Bone marrow (tissue), 2 donors: ENCODE results near the gene SLC22A23.

Experiments
- DNase-seq, 2 donors: peaks; one replicate each; lab custom pipeline; 2025; lab: John Stamatoyannopoulos, UW

Gene SLC22A23

DNA sequence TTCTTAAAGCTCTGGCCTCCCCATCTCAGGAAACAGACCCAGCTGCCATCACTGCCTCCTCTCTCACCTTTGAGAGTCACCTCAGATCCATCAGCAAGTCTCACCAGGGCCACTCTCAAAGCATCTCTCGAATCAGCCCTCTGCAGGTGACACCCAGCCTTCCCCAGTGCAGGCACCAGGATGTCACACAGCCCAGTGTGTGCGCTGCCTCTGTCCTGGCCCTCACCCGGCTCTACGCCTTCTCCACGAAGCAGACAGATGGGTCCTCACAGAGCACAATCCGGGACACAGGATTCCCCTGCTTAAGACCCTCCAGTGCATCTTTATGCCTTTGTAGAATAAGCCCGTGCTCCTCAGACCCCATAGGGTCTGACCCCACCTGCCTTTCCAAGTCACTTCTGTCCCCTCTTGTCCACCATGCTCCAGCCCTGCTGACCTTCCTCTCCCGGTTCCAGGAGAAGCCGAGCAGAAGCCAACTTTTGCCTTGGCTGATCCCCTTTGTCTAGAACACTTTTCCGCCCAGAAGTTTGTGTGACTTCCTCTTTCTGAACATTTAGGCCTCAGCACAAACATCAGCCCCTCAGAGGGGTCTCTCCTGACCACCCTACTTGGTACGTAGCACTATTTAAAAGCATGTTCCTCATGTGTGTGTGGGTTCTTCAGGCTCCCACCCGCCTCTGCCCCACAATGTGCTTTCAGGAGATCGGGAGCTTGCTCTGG lies 137.9 kb downstream of the SLC22A23 start:
- DNase-seq, result no peak

DNA sequence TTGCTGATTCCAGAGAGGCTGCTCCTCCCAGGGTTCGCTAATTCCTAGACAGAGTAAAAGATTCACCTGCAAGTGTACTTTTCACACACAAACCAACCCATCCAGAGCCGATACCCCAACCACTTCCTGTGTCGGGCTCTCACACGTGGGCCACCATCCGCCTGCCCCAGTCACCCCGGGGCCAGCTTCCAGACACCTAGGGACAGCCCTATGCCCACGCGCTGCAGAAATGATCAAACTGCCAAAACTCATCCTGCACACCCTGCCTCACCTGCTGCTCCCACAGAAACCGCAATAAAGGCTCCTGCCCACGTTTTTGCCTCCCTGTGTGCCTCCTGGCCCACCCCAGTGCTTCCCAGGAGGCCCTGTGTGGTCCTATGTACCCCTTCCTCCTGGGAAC lies 138.6 kb downstream of the SLC22A23 start:
- DNase-seq, result no peak

- no peak for DNase-seq
These were observed 139.1 kb downstream of the SLC22A23 start for GRCh38 chr6:3317741-3318211.

- no peak for DNase-seq
These were observed 140.0 kb downstream of the SLC22A23 start for GRCh38 chr6:3316818-3317217.

DNA sequence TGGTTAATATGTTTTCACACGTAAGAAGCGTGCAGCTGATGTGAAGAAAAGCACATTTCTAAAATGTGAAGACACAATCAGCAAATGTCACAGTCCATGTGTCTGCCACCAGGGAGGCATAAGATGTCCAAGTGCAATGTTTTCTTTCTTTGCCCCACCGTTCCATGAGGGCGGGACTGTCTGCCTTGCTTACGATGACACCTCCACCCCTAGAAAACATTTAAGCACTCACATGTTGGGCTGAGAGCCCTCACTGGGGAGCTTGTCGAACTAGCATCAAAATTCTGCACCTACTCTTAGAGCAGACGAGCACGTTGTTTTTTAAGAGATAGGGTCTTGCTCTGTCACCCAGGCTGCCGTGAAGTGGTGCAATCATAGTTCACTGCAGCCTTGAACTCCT lies 140.5 kb downstream of the SLC22A23 start:
- DNase-seq, result no peak

DNA sequence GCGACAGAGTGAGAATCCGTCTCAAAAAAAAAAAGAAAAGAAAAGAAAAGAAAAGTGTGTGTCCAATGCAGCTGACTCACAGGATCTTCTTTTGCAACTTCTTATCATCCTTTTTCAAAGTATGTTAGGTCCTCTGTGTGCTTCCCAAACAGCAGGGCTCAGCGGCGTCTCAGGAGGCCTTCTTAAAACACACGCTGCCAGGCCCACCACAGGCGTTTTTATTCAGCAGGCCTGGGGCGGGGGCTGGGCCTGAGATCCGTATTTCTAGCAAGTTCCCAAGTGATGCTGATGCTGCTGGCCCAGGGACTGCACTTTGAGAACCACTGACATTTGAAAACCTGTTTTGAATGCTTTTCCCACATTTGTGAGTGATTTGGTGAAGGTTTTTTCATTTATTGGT lies 141.0 kb downstream of the SLC22A23 start:
- no peak for DNase-seq

- no peak for DNase-seq
These were observed 142.0 kb downstream of the SLC22A23 start for GRCh38 chr6:3314621-3315467.

DNA sequence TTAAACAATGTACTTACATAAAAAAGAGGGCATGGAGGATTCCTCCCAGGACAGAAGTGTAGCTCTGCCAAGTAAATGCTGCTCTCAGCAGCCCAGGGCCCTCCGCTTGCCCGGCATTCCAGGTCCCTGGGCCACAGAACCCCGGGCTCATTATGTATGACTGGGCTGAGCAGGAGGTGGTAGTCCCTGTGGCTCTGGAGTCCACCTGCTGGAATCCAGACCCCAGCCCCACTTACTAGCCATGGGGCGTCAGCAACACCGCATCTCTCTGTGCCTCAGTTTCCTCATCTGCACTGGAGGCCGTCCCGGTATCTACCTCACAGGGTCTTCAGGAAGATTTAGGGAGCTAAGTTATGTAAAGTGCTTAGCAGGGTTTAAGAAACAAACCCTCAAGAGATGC lies 142.7 kb downstream of the SLC22A23 start:
- DNase-seq, result no peak

GRCh38 chr6:3312604-3313231 lies 144.1 kb downstream of the SLC22A23 start:
- DNase-seq, result no peak

DNA sequence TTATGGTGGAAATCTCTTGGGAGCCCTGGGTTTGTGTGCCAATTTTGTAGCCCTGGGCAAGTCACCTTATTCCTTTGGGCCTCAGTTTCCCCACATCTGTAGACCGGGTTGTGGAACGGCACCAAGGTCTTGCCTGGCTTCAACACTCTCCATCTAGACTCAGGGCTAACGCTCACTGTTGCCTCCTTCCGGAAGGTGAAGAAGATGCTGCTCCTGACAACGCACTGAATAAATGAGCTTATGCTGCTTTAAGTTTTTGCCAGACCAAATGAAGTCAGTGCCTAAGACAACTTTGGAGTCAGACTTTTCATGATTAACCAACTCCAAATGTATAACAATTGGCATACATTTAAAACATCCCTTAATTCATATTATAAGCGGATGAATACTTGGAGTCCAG lies 145.0 kb downstream of the SLC22A23 start:
- no peak for DNase-seq

GRCh38 chr6:3310703-3311102 lies 146.1 kb downstream of the SLC22A23 start:
- DNase-seq, result no peak

GRCh38 chr6:3310051-3310448 lies 146.8 kb downstream of the SLC22A23 start:
- no peak for DNase-seq

GRCh38 chr6:3309391-3310050 lies 147.3 kb downstream of the SLC22A23 start:
- DNase-seq, result no peak

GRCh38 chr6:3308106-3308505 lies 148.7 kb downstream of the SLC22A23 start:
- DNase-seq, result no peak

DNA sequence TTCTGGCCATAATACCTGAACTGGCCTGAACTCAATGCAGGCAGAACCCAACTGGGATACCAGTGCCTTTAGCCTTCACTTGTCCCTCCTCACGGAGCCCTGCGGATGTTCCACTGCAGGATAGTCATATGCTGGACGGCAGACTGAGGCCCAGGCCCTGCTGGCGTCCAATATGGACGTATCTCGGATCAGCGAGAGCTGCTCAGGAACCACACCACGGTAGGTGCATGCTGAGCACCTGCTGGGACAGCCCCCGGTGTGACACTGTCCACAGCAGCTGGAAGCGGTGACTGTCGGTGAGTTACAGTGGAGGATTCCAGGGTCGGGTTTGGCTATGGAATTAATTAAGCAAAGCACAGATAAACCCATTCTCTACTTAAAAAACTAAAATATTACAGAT lies 149.4 kb downstream of the SLC22A23 start:
- DNase-seq, result no peak

- no peak for DNase-seq
These were observed 150.0 kb downstream of the SLC22A23 start for GRCh38 chr6:3306848-3307247.

- DNase-seq, result no peak
These were observed 151.0 kb downstream of the SLC22A23 start for GRCh38 chr6:3305831-3306230.

GRCh38 chr6:3305216-3305565 lies 151.7 kb downstream of the SLC22A23 start:
- no peak for DNase-seq

DNA sequence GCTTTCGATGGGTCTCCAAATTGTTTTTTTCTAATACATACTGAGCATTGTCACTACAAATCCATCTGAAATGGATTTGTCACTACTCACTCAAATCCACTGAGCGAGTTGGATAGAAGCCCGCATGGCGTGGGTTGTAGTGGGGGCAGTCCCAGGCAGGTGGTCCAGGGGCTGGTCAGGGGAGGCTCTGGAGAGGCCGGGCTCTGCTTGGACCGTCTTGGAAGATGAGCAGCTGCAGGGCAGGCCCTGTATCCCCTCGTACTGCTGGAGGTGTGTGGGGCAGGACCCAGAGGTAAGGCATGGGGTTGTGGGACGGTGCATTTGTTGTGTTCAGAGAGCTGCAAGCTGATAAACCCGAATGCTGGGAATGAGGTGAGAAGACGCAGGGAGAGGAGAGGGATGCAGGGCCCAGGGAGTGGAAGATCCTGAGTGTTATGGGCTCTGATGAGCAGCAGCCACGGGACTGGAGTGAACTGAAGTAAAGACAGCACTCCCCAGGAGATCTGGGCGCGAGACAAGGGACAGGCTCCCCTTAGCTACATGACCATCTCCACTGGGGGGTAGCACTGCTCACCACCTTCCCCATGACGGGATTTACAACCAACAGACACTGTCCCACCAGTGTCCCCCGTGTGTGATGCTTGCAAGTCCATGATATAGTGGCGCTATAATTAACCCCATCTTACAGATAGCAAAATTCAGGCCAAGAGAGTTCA lies 152.2 kb downstream of the SLC22A23 start:
- no peak for DNase-seq

GRCh38 chr6:3303795-3304411 lies 152.9 kb downstream of the SLC22A23 start:
- no peak for DNase-seq

GRCh38 chr6:3301506-3301905 lies 155.3 kb downstream of the SLC22A23 start:
- DNase-seq, result no peak
